Activated T-cell treated with anti-CD3 and anti-CD28 coated beads, Interleukin-2, amount 50 U/mL, for 1 hour (primary cell): ENCODE measurements around the gene FSTL4.

Source experiments
- DNase-seq: peaks from one replicate; pipeline ENCODE4 v3.0.0-alpha.2; 2020

The FSTL4 gene

DNA sequence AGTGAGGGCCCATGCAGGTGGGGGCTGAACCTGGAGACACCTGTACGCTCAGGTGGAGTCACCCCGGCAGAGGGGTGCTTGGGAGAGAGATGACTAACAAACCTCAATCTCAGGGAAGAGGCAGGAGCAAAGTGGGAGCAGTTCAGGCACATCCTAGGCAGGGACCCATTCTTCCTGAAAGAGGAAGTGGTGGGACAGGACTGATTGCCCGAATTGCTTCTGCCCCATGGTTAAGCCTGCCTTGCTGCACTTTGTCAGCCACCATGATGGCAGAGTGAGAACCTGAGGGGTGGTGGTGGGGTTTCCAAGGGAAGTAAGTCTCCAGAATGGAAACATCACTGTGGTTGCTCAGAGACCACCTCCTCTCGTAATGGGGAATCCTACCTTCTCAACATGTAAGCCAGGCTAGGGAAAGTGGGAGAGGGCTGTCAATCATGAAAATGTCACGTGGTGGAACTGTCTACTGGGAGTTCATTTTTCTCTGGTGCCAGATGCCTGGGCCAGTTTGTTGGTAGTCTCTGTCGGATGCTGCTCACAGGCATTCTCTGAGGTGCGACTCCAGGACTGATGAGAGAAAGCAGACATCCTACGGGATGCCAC, 410.2 kb downstream of the FSTL4 start:
- DNase-seq, result no peak

- no peak for DNase-seq
Measured at GRCh38 chr5:133201310-133201709, 411.0 kb downstream of the FSTL4 start.

DNA sequence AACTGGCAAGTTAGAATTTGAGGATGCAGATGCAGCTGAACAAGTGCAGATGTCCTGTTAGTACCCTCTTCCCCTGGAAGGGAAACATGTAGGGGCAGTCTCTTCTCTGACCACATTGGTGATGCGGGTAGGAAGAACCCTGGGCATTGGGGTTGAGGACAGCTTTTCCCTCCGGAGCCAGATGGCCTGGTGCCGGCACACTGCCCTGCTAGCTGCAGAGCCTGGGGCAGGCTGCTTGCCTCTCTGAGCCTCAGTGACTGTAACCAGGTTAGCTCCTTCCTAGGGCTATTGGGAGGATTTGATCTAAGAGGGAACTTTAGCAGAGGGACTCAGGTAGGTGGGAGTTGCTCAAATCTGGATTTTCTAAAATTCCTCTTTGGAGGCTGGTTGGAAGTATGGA, 412.1 kb downstream of the FSTL4 start:
- DNase-seq, result no peak

- DNase-seq, result no peak
Measured at GRCh38 chr5:133199417-133200178, 412.7 kb downstream of the FSTL4 start.

GRCh38 chr5:133198511-133198910, 413.8 kb downstream of the FSTL4 start:
- no peak for DNase-seq

GRCh38 chr5:133196441-133197085, 415.8 kb downstream of the FSTL4 start:
- DNase-seq, result no peak

GRCh38 chr5:133195250-133195649, 417.1 kb downstream of the FSTL4 start:
- no peak for DNase-seq

GRCh38 chr5:133193794-133194193, 418.5 kb downstream of the FSTL4 start:
- no peak for DNase-seq

GRCh38 chr5:133192716-133193115, 419.6 kb downstream of the FSTL4 start:
- DNase-seq, result no peak

DNA sequence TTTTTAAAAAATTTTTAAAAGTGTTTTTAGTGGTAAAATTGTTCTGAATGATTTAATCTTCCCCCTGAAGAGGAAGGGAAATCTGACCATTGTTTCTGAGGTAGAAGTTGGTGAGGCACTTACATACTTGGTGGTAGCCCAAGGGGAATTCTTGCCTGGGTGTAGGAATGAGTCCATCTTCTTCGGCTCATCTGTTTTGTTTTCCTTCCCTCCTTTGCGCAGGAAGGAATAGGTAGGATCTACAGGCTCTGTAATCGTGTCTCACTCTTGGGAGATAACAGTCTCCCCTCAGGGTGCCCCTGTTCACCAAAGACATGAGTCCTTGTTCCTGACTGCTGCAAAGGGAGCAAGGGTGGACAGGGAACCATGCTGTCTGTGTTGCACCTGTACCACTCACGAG, 422.5 kb downstream of the FSTL4 start:
- no peak for DNase-seq

GRCh38 chr5:133179405-133179804, 432.9 kb downstream of the FSTL4 start:
- DNase-seq, result no peak

GRCh38 chr5:133170756-133171387, 441.5 kb downstream of the FSTL4 start:
- DNase-seq, result peak; percentile 70

GRCh38 chr5:133164759-133165158, 447.6 kb downstream of the FSTL4 start:
- no peak for DNase-seq

DNA sequence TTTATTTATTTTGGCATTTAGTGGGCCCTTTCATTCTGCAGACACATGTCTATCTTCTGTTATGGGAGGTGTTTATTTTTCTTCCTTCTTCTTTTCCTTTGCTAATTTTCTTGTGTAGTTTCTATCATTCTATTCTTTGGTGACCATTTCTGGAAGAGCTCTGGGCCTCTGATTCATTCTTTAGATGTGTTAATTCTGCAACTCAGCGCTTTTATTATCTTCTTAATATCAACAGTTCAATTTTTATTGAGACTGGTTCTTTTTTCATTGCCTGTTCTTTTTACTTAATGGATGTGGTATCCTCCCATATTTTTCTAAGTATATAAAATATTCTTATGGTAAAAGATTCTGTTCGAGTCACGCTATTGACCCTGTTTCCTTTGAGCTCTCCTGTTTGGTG, 448.5 kb downstream of the FSTL4 start:
- no peak for DNase-seq

GRCh38 chr5:133159543-133159942, 452.8 kb downstream of the FSTL4 start:
- DNase-seq, result no peak

GRCh38 chr5:133155326-133155969, 456.9 kb downstream of the FSTL4 start:
- no peak for DNase-seq

DNA sequence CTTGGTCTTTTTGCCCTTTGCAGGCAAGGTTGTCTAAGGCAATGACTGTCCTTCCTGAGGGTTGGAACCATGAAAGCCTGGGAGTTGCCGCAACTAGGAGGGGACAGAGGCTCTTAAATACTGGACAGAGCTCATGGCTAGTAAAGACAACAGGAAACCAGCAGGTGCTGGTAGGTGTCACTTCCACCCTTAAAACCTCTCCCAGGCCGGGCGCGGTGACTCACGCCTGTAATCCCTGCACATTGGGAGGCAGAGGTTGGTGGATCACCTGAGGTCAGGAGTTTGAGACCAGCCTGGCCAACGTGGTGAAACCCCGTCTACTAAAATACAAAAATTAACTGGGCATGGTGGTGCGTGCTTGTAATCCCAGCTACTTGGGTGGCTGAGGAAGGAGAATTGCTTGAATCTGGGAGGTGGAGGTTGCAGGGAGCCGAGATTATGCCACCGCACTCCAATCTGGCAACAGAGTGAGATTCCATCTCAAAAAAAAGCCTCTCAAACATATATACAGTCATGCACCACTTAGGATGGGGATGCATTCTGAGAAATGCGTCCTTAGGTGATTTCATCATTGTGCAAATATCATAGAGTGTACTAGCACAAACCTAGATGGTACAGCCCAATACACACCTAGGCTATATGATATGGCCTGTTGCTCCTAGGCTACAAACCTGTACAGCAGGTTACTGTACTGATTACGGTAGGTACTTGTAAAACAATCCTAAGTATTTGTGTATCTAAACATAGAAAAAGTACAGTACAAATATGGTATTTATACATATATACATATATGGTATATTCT, 457.9 kb downstream of the FSTL4 start:
- DNase-seq, result no peak

DNA sequence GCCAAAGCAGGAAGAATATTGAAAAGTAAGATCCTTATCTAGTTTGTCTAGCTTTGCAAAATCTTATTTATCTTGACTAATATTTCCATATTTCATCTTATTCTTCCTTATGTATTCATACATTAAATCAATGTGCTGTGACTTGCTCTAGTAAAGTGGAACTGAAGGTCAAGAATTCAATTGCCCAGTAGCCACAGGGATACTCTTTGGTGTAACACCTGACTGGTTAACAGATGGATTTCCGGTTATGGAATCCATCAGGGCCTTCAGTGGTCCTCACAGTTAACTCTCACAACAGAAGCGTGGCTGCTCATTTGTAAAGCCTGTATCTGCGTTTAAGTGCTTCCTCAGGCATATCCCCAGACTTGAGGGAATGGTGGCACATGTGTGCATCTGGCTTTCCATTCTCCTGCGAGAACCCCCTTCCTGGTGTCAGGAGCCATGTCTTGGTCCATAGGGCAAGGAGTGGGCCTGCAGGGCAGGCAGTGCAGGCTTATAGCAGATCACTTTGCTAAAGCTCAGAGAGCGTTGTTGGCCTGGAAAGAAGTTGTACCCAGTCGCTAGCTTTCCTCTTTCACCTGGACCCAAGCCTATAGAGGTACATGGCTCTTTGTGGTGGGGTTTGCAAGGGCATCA, 461.3 kb downstream of the FSTL4 start:
- DNase-seq, result no peak

DNA sequence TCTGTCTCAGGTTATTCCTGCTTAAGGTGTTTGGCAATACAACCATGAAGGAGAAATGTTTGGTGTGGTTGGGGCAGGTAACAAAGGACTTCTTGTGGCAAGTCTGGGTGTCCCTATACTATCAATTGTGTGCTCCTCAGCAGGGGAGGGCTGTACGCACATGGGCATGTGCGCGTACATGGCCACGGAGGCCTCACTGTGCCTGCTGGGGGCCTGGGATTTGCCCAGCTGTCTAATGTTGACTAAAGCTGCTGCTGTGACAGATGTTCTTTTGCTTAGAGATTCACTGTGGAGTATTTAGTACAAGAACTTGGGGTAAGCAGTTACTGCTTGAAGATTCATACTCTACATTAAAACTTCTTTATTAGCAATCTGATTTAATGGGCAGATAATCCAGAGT, 463.0 kb downstream of the FSTL4 start:
- no peak for DNase-seq

- DNase-seq, result no peak
Measured at GRCh38 chr5:133147815-133148567, 464.4 kb downstream of the FSTL4 start.

- DNase-seq, result no peak
Measured at GRCh38 chr5:133147411-133147810, 464.9 kb downstream of the FSTL4 start.
